Measurements from ENCODE around the gene WDR27. TPM values are rescaled to one million over a fixed set of nuclear protein-coding genes. Genes with fewer than 3 reads are reported as not detected.

Gene WDR27
- total RNA-seq, 3 donors from 2014 or later, result 21.3 to 68.6 (median 56.4) TPM

DNA sequence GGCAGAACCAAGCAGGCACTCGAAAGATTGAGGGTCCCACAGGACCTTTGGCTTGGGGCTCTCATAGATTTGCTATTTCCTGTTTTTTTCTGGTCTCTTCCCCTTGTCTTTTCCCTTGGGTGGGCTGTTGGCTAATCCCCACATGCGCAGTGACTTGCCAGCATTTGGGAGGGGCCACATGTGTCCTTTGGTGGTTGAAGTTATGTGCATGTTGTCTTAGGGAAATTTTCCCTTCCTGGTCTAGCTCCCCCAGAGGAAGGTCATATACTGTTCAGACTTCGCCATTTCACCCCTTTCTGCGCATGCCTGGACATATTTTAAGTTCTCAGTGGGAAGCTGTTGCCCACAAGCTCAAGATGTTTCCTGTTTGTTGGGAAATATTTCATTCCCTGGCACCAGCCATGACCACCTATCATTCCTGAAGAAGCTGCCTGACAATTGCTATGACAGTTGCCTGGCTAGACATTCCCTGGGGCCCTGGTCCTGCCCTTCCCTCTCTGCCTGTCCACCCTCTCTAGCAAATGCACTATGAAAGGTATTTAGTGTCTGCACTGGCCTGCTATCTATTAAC is 292.0 kb downstream of the WDR27 start:
- intact Hi-C loops (cut with DNase I; ENCODE audit: low total_unique reads), result no loop called here
- Histone ChIP-seq H3K4me3 (no peak overlapping the region), H3K27ac (no peak overlapping the region), H3K27me3 (no peaks in the 10 kb centered on the region), H3K9me3 (peaks cover 6 to 9% of the 10 kb centered on the region in 2 donors), H3K4me1 (no peaks in the 10 kb centered on the region), H3K36me3 (no peaks in the 10 kb centered on the region)
- no peak for DNase-seq (ENCODE audit: low spot score in 2 of 2)
- TF ChIP-seq, protein P1, sequence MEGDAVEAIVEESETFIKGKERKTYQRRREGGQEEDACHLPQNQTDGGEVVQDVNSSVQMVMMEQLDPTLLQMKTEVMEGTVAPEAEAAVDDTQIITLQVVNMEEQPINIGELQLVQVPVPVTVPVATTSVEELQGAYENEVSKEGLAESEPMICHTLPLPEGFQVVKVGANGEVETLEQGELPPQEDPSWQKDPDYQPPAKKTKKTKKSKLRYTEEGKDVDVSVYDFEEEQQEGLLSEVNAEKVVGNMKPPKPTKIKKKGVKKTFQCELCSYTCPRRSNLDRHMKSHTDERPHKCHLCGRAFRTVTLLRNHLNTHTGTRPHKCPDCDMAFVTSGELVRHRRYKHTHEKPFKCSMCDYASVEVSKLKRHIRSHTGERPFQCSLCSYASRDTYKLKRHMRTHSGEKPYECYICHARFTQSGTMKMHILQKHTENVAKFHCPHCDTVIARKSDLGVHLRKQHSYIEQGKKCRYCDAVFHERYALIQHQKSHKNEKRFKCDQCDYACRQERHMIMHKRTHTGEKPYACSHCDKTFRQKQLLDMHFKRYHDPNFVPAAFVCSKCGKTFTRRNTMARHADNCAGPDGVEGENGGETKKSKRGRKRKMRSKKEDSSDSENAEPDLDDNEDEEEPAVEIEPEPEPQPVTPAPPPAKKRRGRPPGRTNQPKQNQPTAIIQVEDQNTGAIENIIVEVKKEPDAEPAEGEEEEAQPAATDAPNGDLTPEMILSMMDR (IDR thresholded peaks at IDR 0.05), result no peak
- TF ChIP-seq POLR2A (IDR thresholded peaks at IDR 0.05), result no peak
- TF ChIP-seq POLR2AphosphoS5 (IDR thresholded peaks at IDR 0.05), result no peak

DNA sequence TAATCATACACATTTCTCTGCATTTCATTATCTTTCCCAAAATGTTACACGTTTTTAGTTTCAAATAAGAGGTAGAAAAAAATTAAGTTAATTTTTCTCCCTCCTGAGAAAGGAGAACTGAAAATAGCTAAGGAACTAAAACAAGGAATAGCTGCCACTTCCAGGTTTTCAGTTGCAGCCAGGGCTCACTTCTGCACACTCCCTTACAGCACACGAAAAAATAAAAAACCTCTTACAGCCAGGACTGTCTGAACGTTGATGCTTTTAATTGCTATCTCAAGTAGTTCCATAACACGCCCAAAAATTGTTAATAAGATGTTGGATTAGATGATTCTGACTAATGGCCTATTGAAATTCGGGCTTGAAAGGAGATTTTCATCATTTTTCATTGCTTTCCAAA is 294.5 kb downstream of the WDR27 start:
- no peak for DNase-seq (ENCODE audit: low spot score in 2 of 2)
- H3K36me3 ChIP-seq, result no peaks in the 10 kb centered on the region
- H3K27ac ChIP-seq, result no peak overlapping the region
- intact Hi-C loops (cut with DNase I; ENCODE audit: low total_unique reads), result no loop called here
- no peaks in the 10 kb centered on the region for H3K4me1 ChIP-seq
- H3K4me3 ChIP-seq, result no peak overlapping the region
- no peaks in the 10 kb centered on the region for H3K27me3 ChIP-seq
- no peaks in the 10 kb centered on the region for H3K9me3 ChIP-seq
- TF ChIP-seq POLR2AphosphoS5 (IDR thresholded peaks at IDR 0.05) (no peak), POLR2A (IDR thresholded peaks at IDR 0.05) (no peak)
- TF ChIP-seq, protein P1 (IDR thresholded peaks at IDR 0.05), result no peak

Other genes with a start within 250 kb of the WDR27 start
- 10 to 100 TPM; 29.5 to 49.0 (median 33.4) TPM for gene C6orf120, start 97 bp upstream of the WDR27 start, total RNA-seq
- gene PHF10, start 22.5 kb upstream of the WDR27 start, total RNA-seq, result 10 to 100 TPM; 50.1 to 79.2 (median 61.6) TPM
- gene DYNLT2, start 49.5 kb upstream of the WDR27 start, total RNA-seq, result 1 to 10 TPM; 1.9 to 2.6 (median 2.3) TPM
- gene ERMARD, start 49.6 kb upstream of the WDR27 start, total RNA-seq, result 10 to 100 TPM; 20.6 to 31.0 (median 27.7) TPM

Data from breast epithelium (tissue), 4 donors.